C4-2B (cell line): ENCODE results near the gene SMIM35.

ENCODE experiments used
- H3K27ac ChIP-seq: fragments of 450-650 bp; 2 replicates; pipeline ENCODE4 v1.5.1; 2017
- CTCF ChIP-seq: fragments of 450-650 bp; conservative IDR thresholded peaks from 2 replicates; pipeline ENCODE4 v1.5.1; 2017; ENCODE audit warnings: mild to moderate bottlenecking
- ZFX ChIP-seq: fragments of 450-650 bp; IDR thresholded peaks from 2 replicates; pipeline ENCODE4 v1.6.1; 2017

SMIM35 gene

GRCh38 chr11:118033443-118033842, 53.3 kb downstream of the SMIM35 start:
- no peak overlapping the region for H3K27ac ChIP-seq
- no peak for TF ChIP-seq ZFX

- H3K27ac ChIP-seq, result no peak overlapping the region
- TF ChIP-seq ZFX (no peak), CTCF (no peak)
Observed at GRCh38 chr11:118028626-118029025, 58.1 kb downstream of the SMIM35 start.

- no peak overlapping the region for H3K27ac ChIP-seq
- TF ChIP-seq ZFX (no peak), CTCF (no peak)
Observed at GRCh38 chr11:118027694-118028093, 59.1 kb downstream of the SMIM35 start.

- H3K27ac ChIP-seq, result no peak overlapping the region
- TF ChIP-seq CTCF (no peak), ZFX (no peak)
Observed at GRCh38 chr11:118021146-118021545, 65.6 kb downstream of the SMIM35 start.

GRCh38 chr11:118018401-118018800, 68.4 kb downstream of the SMIM35 start:
- no peak for TF ChIP-seq CTCF
- TF ChIP-seq ZFX, result no peak
- H3K27ac ChIP-seq, result no peak overlapping the region

GRCh38 chr11:118017631-118018315, 69.0 kb downstream of the SMIM35 start:
- H3K27ac ChIP-seq, result no peak overlapping the region
- no peak for TF ChIP-seq CTCF
- TF ChIP-seq ZFX, result no peak

- no peak for TF ChIP-seq ZFX
- no peak for TF ChIP-seq CTCF
- no peak overlapping the region for H3K27ac ChIP-seq
Observed at GRCh38 chr11:118017111-118017510, 69.7 kb downstream of the SMIM35 start.

- no peak overlapping the region for H3K27ac ChIP-seq
- TF ChIP-seq CTCF (no peak), ZFX (no peak)
Observed at GRCh38 chr11:118016104-118016503, 70.7 kb downstream of the SMIM35 start.
